ENCODE results near the gene SELENOO.

- TF ChIP-seq CTCF (conservative IDR thresholded peaks at IDR 0.05), result no peak
- no peak for TF ChIP-seq EZH2 (IDR thresholded peaks at IDR 0.05; ENCODE audit: low read depth)
Measured at GRCh38 chr22:50174382-50175190, 26.2 kb upstream of the SELENOO start.

All from PC-9 (cell line).